ENCODE results near the gene TNFSF4.
A peak's percentile ranks its signal among the peaks of the same experiment; 100 is the strongest.
"Not testable (repeated sequence)": the region's sequence is repeated elsewhere in the genome, so short reads cannot be mapped to it uniquely, and the experiment has no call there.

The TNFSF4 gene

DNA sequence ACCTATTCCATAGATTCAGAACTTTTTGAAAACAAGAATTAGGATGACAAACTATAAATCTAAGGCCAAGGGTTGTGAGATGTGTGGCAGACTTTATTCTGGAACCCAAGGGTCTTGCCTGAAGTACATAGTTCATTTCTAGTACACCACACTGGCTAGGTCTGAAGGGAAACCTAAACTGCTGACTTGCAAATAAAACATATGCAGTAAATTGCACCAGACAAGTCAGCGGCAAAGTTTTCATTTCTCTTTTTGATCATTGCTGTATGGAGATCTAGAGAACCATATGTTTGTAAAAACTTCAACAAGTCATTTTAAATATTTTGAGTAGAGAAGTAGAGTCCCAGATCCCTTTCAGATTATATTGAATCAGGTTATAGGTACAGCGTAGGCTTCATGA is 43.9 kb downstream of the TNFSF4 start:
- DNase-seq (ENCODE audit: low read depth) = no peak

DNA sequence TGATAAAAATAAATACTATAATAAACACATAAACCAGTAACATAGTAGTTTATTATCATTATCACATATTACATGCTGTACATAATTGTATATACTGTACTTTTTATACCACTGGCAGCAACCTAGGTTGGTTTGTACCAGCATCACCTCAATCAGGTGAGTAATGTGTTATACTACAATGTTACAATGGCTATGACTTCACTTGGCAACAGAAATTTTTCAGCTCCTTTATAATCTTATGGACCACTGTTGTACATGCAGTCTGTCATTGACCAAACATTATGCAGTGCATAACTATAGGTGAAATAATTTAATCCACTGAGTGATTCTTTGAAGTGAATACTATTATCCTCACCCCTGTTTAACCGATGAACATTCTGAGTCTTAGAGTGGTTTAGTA is 44.5 kb downstream of the TNFSF4 start:
- no peak for DNase-seq (ENCODE audit: low read depth)

DNA sequence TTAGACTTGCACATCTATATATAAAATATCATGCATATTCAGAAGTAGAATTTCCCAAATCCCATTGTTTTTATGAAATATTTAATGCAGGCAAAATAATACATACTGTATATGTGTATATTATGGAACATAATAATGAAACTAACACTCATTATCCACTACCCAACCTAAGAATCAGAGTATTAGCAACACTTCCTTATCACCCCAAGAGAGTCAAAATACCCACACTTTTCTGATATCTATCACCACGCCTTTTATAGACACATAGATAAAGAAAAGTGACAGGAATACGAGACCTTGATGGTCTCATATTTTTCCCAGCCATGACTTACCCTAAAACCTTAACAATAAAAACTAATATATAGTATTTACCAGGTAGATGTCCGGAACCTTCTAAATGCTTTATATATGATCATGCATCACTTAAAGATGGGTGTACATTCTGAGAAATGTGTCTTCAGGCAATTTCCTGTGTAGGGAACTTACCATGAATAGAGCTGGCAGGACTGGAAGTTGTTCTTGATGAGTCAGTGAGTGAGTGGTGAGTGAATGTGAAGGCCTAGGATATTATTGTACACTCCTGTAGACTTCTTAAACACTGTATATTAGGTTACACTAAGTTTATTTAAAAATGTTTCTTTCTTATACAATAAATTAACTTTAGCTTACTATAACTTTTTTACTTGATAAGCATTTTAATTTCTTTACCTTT is 45.5 kb downstream of the TNFSF4 start:
- peak; percentile 19 for DNase-seq (ENCODE audit: low read depth)

DNA sequence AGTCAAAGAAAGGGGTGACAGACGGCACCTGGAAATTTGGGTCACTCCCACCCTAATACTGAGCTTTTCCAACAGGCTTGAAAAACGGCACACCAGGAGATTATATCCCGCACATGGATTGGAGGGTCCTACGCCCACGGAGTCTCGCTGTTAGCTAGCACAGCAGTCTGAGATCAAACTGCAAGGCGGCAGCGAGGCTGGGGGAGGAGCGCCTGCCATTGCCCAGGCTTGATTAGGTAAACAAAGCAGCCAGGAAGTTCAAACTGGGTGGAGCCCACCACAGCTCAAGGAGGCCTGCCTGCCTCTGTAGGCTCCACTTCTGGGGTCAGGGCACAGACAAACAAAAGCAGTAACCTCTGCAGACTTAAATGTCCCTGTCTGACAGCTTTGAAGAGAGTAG is 53.2 kb downstream of the TNFSF4 start:
- not testable (repeated sequence) for DNase-seq (ENCODE audit: low read depth)

DNA sequence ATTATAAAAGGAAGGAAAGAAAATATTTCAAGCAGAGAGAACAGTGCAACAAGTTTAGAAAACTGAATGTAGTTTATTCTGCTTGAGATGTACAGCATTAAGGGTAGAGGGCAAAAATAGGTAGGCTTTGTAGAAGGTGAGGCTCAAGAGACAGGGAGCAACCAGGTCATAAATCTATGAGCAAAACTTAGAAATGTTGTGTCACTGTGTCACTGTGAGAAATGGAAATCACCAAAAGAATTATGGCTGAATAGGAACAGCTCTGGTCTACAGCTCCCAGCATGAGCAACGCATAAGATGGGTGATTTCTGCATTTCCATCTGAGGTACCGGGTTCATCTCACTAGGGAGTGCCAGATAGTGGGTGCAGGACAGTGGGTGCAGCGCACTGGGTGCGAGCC is 53.6 kb downstream of the TNFSF4 start:
- no peak for DNase-seq (ENCODE audit: low read depth)

DNA sequence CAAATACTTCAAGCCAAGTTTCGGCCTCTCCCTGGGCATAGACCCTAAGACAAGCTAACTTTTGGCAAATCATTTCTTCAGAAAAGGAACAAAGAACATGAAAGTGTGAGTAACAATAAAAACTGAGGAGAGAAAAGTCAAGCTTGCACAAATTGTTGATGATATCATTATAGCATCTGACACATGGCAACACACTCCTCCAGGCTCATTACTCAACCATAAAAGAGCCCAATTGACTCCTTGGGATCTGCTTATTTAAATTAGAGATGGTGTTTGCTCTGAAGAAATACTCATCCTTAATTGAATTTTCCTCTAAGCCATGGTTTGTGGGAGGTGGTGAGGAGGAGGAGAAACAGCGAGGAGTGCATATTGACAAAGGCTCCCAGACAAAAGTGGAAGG is 54.5 kb downstream of the TNFSF4 start:
- DNase-seq (ENCODE audit: low read depth) = no peak

DNA sequence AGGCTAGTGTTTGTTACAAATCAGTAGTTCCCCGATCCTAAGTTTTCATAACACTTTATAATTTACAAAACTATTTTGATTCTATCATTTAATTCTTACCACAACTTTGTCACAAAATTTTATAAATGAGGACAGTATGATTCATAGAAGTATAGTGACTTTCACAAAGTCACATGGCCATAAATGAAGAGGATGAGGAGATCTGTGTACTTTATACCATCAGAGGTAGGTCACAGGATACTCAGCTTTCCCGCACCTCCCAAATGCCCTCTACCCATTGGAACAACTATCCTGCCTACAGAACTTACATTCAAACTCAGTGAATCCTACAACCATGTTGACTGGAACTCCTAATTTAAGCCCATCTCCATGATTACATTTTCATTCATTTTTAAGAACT is 56.3 kb downstream of the TNFSF4 start:
- DNase-seq (ENCODE audit: low read depth) = no peak

DNA sequence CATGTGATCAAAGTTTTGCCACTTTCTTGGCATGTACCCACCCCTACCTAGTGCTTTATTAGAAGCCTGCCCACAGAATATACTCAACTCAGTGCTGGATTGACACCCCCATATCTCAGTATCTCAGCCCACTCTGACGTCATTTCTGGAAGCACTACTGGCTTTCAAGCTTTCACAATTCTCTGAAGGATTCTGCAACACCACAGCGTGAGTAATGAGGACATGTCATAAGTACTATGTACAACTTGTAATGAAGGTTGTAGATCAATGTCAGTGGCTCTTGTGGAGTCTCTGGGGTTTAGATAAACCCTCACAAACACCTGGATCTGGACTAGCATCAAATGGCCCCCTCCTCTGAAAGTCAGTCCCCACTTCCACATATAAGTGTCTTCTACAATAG is 57.2 kb downstream of the TNFSF4 start:
- peak; percentile 48 for DNase-seq (ENCODE audit: low read depth)

DNA sequence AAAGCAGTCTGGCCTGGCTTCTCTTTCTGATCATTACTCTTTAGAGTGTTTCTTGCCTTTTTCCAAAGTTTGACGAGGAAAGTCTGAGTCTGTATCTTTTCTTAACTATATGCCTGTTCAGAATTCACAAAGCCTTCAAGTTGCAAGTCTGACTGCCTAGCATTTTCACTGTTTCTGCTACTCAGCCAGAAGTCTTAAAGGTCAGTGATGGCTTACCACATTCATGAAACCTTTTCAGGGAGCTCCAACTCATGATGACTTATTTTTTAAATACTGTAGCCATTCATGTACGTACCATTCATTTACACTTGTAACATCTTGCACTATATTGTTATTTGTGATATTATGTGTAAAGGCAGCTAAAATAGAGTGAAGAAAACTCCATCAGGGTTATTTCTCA is 58.2 kb downstream of the TNFSF4 start:
- DNase-seq (ENCODE audit: low read depth) = no peak

DNA sequence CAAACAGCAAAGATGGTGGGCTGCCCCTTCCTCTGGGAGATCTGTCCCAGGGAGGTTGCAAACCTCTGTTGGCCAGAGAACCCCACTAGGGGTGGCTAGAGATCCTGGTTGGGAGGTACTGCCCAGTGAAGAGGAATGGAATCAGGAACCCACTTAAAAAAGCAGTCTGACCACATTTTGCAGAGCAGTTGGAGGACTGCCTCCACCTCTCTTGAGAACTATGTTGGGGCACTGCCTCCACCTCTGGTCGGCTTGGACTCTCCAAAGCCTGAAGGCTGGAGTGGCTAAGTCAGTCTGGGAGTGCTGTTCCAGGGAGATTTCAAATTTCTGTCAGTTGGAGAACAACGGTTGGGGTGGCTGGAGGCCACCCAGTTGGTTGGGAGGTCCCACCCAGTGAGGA is 58.6 kb downstream of the TNFSF4 start:
- DNase-seq (ENCODE audit: low read depth) = no peak

DNA sequence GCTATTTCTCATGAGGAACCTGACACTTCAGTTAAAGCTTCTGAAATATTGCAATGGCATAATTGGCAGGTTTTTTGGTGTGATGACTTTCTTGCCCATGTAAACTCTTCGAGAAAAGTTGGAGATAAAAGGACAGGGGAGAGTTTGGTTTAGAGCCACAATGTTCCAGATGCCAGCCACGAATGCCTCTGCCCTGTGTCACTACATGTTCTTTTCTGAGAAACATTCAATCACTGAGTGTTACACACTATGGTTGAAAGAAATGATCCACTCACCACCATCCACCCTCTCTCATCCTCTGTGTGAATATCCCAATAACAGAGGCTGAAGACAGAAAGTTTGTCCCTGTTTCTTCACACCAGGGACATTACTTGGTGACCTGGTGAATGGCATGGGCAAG is 66.4 kb downstream of the TNFSF4 start:
- DNase-seq (ENCODE audit: low read depth) = no peak

DNA sequence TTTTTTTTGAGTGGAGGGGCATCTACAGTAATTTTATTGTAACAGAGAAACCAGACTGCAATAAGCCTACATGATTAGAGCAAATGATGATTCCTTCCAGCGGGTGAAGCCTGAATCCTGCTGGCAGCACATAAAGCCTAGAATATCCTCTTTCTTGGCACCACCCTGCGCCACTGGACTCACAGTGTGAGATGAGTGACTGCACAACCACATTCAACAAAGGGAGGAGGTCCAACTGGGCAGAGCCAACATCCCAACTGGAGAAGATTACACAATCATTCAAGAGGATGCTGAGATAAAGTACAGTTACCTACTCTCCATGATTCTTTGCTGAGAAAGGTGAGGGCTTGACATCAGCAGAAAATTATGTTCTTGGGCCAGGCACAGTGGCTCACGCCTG is 67.4 kb downstream of the TNFSF4 start:
- no peak for DNase-seq (ENCODE audit: low read depth)

DNA sequence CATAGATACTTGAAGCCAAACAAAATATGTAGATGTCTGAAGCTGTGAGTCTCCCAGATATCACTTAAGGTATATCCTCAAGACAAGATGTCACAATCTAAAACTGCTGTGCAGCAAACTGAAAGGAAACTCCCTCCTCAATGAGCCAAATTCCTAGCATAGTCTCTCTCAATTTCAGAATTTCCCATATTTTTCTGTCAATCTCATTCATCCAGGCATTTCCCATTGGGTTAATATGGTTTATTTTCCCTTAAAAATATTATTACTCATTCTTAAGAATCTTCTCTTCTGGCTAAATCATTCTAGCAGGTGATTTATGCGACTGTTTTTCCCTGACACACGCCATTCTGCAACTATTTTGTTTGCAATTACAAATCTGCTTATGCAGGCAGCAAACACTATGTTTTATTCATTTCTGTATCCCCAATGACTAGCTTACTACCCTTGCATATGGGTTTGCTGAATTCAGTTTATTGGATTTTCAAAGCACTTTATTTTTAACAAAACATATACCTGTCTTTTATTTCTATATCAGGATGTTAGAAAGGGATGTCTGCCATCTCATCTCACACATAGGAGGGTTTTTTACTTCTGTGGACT is 69.9 kb downstream of the TNFSF4 start:
- no peak for DNase-seq (ENCODE audit: low read depth)

DNA sequence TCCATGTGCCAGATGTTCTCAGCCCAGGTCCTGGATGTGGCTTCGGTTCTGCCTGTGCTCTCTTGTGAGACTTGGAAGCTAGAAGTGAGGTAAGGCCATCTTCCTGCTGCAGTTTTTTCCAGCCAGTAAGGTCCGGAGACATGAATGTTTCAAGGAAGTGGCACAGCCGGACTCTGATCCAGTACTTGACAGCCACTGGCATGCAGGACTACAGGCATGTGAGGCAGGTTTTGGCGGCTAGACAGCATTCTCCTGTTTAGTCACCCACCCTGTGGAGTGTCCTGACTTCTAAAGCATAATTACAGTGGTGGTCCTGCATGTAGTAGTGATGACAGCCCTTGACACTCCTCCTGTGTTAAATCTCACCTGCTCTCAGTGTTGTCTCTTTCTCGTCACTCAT is 72.3 kb downstream of the TNFSF4 start:
- no peak for DNase-seq (ENCODE audit: low read depth)

DNA sequence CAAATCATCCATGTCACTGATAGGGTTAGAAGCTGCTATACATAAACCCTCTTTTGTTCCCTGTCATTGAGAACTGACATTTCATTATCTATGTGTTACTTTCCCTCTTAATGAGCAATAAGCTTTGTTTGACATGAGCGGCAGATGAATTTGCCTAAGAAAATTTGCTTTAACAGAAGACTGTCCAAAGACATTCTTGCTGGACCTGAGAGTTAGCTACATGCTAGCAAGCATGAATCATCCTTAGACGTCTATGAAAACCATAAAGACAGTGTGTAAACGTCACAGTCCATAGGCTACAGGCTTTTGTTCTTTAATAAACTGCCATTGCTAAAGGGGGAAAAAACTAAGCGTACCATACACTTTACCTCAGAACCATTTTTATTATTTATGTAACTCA is 73.1 kb downstream of the TNFSF4 start:
- no peak for DNase-seq (ENCODE audit: low read depth)

Data from GM04503 (cell line).